ENCODE measurements around the gene UGDH. TPM values are rescaled to one million over a fixed set of nuclear protein-coding genes. Genes with fewer than 3 reads are reported as not detected.
A peak's percentile ranks its signal among the peaks of the same experiment; 100 is the strongest.
"Not testable (repeated sequence)": the region's sequence is repeated elsewhere in the genome, so short reads cannot be mapped to it uniquely, and the experiment has no call there.

The UGDH gene
- total RNA-seq, 1 donor: 277 TPM

DNA sequence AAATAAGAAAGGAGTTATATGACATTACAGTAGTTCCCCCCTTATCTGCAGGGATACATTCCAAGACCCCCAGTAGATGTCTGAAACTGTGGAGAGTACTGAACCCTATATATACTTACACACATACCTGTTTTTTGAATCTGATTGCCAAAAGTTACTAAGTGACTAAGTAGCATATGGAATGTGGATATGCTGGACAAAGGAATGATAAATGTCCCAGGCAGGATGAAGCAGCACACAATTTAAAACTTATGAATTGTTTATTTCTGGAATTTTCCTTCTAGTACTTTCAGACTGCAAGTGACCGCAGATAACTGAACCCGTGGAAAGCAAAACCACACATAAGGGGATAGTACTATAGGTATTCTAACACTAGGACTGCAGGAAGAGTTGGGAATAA is 22.7 kb downstream of the UGDH start:
- no peaks in the 10 kb centered on the region for H3K27me3 ChIP-seq (ENCODE audit: insufficient read depth, low read length)
- TF ChIP-seq CTCF (IDR thresholded peaks at IDR 0.05; ENCODE audit: extremely low read depth, low read depth, low read length): no peak
- no peak overlapping the region for H2AFZ ChIP-seq (ENCODE audit: low read length)
- no peaks in the 10 kb centered on the region for H3K9me3 ChIP-seq (ENCODE audit: low read depth, low read length)
- H3K4me2 ChIP-seq (ENCODE audit: insufficient read depth, low read length): no peak overlapping the region
- H3K27ac ChIP-seq (ENCODE audit: low read depth, low read length): peak overlapping the region; percentile 46
- no peaks in the 10 kb centered on the region for H4K20me1 ChIP-seq (ENCODE audit: insufficient read depth, low read length)
- H3K36me3 ChIP-seq (ENCODE audit: insufficient read depth, low read length): peaks cover 82% of the 10 kb centered on the region
- H3K4me1 ChIP-seq (ENCODE audit: insufficient read depth, low read length): peaks cover 24% of the 10 kb centered on the region
- no peak for DNase-seq (ENCODE audit: insufficient read length, low spot score, missing footprints)
- peaks cover 13% of the 10 kb centered on the region for H3K79me2 ChIP-seq (ENCODE audit: insufficient read depth, low read length)
- no peak overlapping the region for H3K4me3 ChIP-seq (ENCODE audit: insufficient read depth, low read length)

DNA sequence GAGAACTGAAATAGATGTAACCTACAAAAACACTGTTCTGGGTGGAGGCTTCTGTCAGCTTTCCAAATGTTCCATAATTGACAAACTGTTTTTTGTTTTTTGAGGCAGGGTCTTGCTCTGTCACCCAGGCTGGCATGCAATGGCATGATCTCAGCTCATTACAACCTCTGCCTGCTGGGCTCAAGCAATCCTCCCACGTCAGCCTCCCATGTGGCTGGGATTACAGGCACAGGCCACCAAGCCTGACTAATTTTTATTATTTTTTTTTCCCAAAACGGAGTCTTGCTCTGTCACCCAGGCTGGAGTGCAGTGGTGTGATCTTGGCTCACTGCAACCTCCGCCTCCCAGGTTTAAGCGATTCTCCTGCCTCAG is 24.6 kb downstream of the UGDH start:
- not testable (repeated sequence) for H3K4me3 ChIP-seq (ENCODE audit: insufficient read depth, low read length); H3K27me3 ChIP-seq (ENCODE audit: insufficient read depth, low read length); H3K79me2 ChIP-seq (ENCODE audit: insufficient read depth, low read length); H4K20me1 ChIP-seq (ENCODE audit: insufficient read depth, low read length); H2AFZ ChIP-seq (ENCODE audit: low read length); DNase-seq (ENCODE audit: insufficient read length, low spot score, missing footprints); H3K9me3 ChIP-seq (ENCODE audit: low read depth, low read length)
- Histone ChIP-seq H3K4me2 (ENCODE audit: insufficient read depth, low read length) (peak overlapping the region; percentile 66), H3K27ac (ENCODE audit: low read depth, low read length) (peak overlapping the region; percentile 100), H3K4me1 (ENCODE audit: insufficient read depth, low read length) (peaks cover 29% of the 10 kb centered on the region), H3K36me3 (ENCODE audit: insufficient read depth, low read length) (peaks cover 83% of the 10 kb centered on the region)

DNA sequence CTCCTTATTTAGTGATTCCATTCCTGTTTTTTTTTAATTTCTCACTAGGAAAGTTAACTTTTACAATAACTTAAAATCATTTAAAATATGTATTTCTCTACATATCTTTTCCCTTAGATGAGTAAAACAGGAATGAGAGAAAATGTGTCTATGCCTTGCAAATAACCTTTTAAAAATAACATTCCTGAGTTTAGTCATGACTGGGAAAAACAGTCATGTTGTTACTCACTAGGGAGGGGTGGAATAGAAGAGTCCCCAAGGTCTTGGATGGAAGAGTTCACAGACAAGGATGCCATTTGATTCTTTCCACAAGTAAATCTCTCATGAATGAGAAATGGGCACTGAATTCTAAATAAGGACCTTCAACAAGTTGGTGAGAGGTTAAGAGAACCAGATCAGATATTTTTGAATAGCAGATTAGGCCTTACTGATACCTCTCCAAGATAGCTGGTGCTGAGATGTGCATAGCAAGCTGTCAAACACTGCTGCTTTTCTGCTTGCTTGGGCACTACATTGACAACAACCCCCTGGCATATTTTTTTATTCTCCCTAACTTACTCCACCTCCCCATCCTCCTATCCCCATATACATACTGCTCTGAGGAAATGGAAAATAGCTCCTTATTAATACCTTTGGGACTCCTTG is 25.1 kb downstream of the UGDH start:
- Histone ChIP-seq H3K4me2 (ENCODE audit: insufficient read depth, low read length) (peak overlapping the region; percentile 71), H3K4me1 (ENCODE audit: insufficient read depth, low read length) (peaks cover 29% of the 10 kb centered on the region), H3K27ac (ENCODE audit: low read depth, low read length) (peak overlapping the region; percentile 100), H3K9me3 (ENCODE audit: low read depth, low read length) (no peaks in the 10 kb centered on the region), H3K79me2 (ENCODE audit: insufficient read depth, low read length) (peaks cover 5% of the 10 kb centered on the region), H4K20me1 (ENCODE audit: insufficient read depth, low read length) (no peaks in the 10 kb centered on the region), H3K27me3 (ENCODE audit: insufficient read depth, low read length) (no peaks in the 10 kb centered on the region), H2AFZ (ENCODE audit: low read length) (no peak overlapping the region), H3K4me3 (ENCODE audit: insufficient read depth, low read length) (no peak overlapping the region), H3K36me3 (ENCODE audit: insufficient read depth, low read length) (peaks cover 79% of the 10 kb centered on the region)
- no peak for TF ChIP-seq CTCF (IDR thresholded peaks at IDR 0.05; ENCODE audit: extremely low read depth, low read depth, low read length)
- peak; percentile 88 for DNase-seq (ENCODE audit: insufficient read length, low spot score, missing footprints)

DNA sequence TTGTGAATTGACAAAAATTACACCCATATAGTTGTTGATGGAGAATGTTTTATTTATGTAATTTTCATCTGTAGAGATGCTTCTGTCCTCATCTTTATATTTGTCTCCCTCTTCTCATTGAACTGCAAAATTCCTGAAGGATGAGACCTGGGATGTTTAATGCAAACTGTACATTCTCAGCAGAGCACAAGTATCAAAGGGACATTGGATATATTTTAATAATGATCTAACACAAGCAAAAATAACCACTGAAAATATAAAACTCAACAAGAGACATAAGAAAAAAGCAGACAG is 28.6 kb downstream of the UGDH start:
- Histone ChIP-seq H3K79me2 (ENCODE audit: insufficient read depth, low read length) (peaks cover 2% of the 10 kb centered on the region), H3K36me3 (ENCODE audit: insufficient read depth, low read length) (peaks cover 46% of the 10 kb centered on the region), H3K27me3 (ENCODE audit: insufficient read depth, low read length) (no peaks in the 10 kb centered on the region), H3K4me1 (ENCODE audit: insufficient read depth, low read length) (peaks cover 32% of the 10 kb centered on the region), H3K4me3 (ENCODE audit: insufficient read depth, low read length) (no peak overlapping the region), H3K9me3 (ENCODE audit: low read depth, low read length) (no peaks in the 10 kb centered on the region), H2AFZ (ENCODE audit: low read length) (no peak overlapping the region), H3K27ac (ENCODE audit: low read depth, low read length) (no peak overlapping the region), H4K20me1 (ENCODE audit: insufficient read depth, low read length) (no peaks in the 10 kb centered on the region), H3K4me2 (ENCODE audit: insufficient read depth, low read length) (no peak overlapping the region)
- DNase-seq (ENCODE audit: insufficient read length, low spot score, missing footprints): no peak
- no peak for TF ChIP-seq CTCF (IDR thresholded peaks at IDR 0.05; ENCODE audit: extremely low read depth, low read depth, low read length)
